ENCODE data around the gene L1TD1.
"Not testable (repeated sequence)": the region's sequence is repeated elsewhere in the genome, so short reads cannot be mapped to it uniquely, and the experiment has no call there.

Gene L1TD1

DNA sequence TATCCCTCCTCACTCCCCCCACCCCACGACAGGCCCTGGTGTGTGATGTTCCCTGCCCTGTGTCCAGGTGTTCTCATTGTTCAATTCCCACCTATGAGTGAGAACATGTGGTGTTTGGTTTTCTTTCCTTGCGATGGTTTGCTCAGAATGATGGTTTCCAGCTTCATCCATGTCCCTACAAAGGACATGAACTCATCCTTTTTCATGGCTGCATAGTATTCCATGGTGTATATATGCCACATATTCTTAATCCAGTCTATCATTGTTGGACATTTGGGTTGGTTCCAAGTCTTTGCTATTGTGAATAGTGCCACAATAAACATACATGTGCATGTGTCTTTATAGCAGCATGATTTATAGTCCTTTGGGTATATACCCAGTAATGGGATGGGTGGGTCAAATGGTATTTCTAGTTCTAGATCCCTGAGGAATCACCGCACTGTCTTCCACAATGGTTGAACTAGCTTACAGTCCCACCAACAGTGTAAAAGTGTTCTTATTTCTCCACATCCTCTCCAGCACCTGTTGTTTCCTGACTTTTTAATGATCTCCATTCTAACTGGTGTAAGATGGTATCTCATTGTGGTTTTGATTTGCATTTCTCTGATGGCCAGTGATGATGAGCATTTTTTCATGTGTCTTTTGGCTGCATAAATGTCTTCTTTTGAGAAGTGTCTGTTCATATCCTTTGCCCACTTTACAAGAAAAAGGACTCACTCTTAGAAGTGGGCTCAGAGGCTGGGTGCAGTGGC, 45.2 kb downstream of the L1TD1 start:
- DNase-seq: not testable (repeated sequence)

- no peak for DNase-seq
These were observed 46.2 kb downstream of the L1TD1 start for GRCh38 chr1:62240651-62241370.

DNA sequence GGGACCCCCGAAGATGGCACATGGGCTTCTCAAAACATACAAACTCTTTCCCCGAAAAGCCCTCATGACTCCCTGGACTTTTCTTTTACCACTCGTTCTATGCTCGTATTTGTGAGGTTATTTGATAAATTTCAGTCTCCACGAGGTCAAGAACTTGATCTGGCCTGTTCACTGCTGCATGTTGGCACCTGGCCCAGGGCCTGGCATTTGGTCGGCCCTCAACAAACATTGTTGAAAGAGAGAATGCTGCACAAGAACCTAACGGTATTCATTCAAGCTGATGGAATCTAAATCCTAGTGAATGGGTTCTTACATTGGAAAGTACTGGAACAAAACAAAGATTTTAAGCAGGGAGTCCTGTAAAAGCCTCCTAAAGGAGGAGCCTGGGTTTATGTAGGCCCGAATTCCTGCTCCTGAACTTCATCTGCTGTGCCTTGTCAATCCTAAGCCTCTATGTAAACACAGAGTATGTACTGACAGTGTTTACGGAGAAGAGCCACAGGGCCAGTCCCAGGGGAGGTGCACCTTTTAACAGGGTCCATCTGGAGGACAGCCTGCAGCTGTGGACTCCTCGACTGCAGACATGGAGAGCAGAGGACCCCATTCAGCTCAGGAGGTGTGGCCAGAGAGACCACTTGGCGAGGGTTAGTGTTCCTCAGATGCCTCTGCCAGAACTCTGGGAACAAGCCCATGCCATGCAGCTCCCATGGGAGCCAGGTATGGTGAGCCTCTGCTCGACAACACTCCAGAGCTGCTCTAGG, 46.9 kb downstream of the L1TD1 start:
- DNase-seq: no peak

DNA sequence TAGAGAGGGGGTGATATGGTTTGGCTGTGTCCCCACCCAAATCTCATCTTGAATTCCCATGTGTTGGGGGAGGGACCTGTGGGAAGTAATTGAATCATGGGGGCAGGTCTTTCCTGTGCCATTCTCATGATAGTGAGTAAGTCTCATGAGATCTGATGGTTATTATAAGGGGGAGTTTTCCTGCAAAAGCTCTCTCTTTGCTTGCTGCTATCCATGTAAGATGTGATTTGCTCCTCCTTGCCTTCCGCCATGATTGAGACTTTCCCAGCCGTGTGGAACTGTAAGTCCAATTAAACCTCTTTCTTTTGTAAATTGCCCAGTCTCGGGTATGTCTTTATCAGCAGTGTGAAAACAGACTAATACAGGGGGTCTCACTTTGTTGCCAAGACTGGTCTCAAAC, 49.7 kb downstream of the L1TD1 start:
- not testable (repeated sequence) for DNase-seq

GRCh38 chr1:62245201-62245600, 50.6 kb downstream of the L1TD1 start:
- DNase-seq: no peak

DNA sequence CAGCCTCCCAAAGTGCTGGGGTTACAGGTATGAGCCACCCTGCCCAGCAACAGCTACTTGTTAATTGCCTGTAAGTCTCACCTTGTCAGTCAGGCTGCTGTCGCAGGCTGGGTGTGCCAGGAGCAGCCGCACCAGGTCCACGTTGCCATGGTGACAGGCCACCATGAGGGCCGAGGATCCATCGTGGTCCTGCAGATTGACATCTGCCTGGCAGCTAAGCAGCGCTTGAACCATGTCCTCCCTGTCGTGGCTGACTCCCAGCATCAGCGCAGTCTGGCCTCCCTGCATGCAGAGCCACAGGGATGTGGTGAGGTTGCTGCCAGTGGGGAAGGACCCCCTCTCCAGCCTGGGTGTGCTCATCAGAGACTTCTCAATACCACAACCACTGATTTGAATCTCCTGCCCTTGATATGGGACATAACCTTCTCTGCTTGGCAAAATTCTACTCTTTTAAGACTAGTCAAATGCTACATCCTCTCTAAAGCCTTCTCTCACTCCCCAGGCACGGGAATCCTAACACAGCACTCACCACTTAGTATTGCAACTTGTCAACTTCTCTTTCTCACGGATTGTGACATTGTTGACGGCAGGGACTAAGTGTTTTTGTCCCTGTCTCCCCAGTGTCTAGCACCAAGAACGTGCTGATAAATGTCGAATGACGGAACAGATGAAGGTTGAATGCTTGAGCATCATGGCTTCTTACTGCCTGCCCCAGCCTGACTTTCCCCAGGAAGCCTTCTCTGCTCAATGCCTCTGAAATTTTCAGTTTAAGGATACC, 52.9 kb downstream of the L1TD1 start:
- no peak for DNase-seq

- no peak for DNase-seq
These were observed 55.6 kb downstream of the L1TD1 start for GRCh38 chr1:62250126-62250726.

GRCh38 chr1:62259551-62259950, 64.9 kb downstream of the L1TD1 start:
- no peak for DNase-seq

DNA sequence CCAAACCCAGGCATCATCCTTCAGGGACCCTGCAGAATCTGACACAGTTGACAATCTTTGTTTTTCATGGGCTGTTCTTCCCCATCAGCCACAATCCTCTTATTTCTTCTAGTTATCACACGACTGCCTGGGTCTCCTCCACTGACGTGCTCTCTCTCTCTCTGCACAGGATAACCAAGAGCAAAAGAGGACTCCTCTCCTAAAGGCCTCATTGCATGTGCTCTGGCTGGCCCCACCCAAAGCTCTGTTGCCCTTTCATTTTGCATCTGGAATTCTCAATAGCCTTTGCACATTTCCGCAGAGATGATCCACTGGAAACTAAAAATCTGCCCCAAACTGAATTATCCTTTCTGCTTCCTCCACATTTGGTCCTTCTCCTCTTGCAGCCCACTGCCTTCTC, 66.0 kb downstream of the L1TD1 start:
- DNase-seq: no peak
